ENCODE data around the gene CFAP45. TPM values are rescaled to one million over a fixed set of nuclear protein-coding genes. Genes with fewer than 3 reads are reported as not detected.
"Not testable (repeated sequence)": the region's sequence is repeated elsewhere in the genome, so short reads cannot be mapped to it uniquely, and the experiment has no call there.

Gene CFAP45
- total RNA-seq, 3 donors from 2014 or later (not counting 1 experiment from before 2014, with no cell fraction given) = 1.3 to 5.0 (median 1.6) TPM

- H3K36me3 Mint-ChIP-seq = no peaks in the 10 kb centered on the region
- peaks cover 29 to 34% of the 10 kb centered on the region in 2 donors for H3K4me1 Mint-ChIP-seq
- H3K4me3 Mint-ChIP-seq = no peak overlapping the region
- Histone ChIP-seq H3K9me3 (ENCODE audit: control insufficient read depth, insufficient read depth, low read length) (no peaks in the 10 kb centered on the region), H3K4me1 (ENCODE audit: control insufficient read depth, insufficient read depth, low read length) (peaks cover 29% of the 10 kb centered on the region), H3K27me3 (ENCODE audit: control insufficient read depth, insufficient read depth, low read length) (no peaks in the 10 kb centered on the region), H3K4me3 (ENCODE audit: low read length) (no peak overlapping the region), H3K27ac (ENCODE audit: low read length) (no peak overlapping the region), H3K36me3 (ENCODE audit: control insufficient read depth, insufficient read depth, low read length) (no peaks in the 10 kb centered on the region)
- no peak for TF ChIP-seq CTCF (IDR thresholded peaks at IDR 0.05)
- H3K9me3 Mint-ChIP-seq = no peaks in the 10 kb centered on the region
- WGBS (ENCODE audit: insufficient coverage) = 100% methylated on average over 1 of the region's 1 CpG
- peak overlapping the region; percentile 67 to 76 for H3K27ac Mint-ChIP-seq
- no peaks in the 10 kb centered on the region for H3K27me3 Mint-ChIP-seq (ENCODE audit: low read depth in 2 of 2)
- ATAC-seq = no peak
- DNase-seq = no peak
- intact Hi-C loops (cut with micrococcal nuclease) = no loop called here
These were observed 7.0 kb upstream of the CFAP45 start for GRCh38 chr1:159906960-159907359.

GRCh38 chr1:159904036-159904435 lies 4.1 kb upstream of the CFAP45 start:
- H3K27ac Mint-ChIP-seq = not testable (repeated sequence)
- WGBS (ENCODE audit: insufficient coverage) = 96% methylated on average over 3 of the region's 3 CpGs

GRCh38 chr1:159902541-159902940 lies 2.6 kb upstream of the CFAP45 start:
- no peak for ATAC-seq
- Mint-ChIP-seq H3K9me3 (no peaks in the 10 kb centered on the region), H3K36me3 (no peaks in the 10 kb centered on the region), H3K4me1 (peaks cover 11 to 16% of the 10 kb centered on the region in 2 donors), H3K27ac (no peak overlapping the region), H3K27me3 (ENCODE audit: low read depth in 2 of 2) (peaks cover 0 to 2% of the 10 kb centered on the region in 2 donors), H3K4me3 (no peak overlapping the region)
- Histone ChIP-seq H3K9me3 (ENCODE audit: control insufficient read depth, insufficient read depth, low read length) (no peaks in the 10 kb centered on the region), H3K4me3 (ENCODE audit: low read length) (no peak overlapping the region), H3K27me3 (ENCODE audit: control insufficient read depth, insufficient read depth, low read length) (no peaks in the 10 kb centered on the region), H3K36me3 (ENCODE audit: control insufficient read depth, insufficient read depth, low read length) (no peaks in the 10 kb centered on the region), H3K4me1 (ENCODE audit: control insufficient read depth, insufficient read depth, low read length) (peaks cover 9% of the 10 kb centered on the region), H3K27ac (ENCODE audit: low read length) (no peak overlapping the region)
- no peak for TF ChIP-seq CTCF (IDR thresholded peaks at IDR 0.05)
- no peak for DNase-seq
- intact Hi-C loops (cut with micrococcal nuclease) = no loop called here
- WGBS (ENCODE audit: insufficient coverage) = 97% methylated on average over 3 of the region's 3 CpGs

More at GRCh38 chr1:159904036-159904435, 4.1 kb upstream of the CFAP45 start:
- H3K9me3 Mint-ChIP-seq; H3K4me3 ChIP-seq (ENCODE audit: low read length); H3K4me1 ChIP-seq (ENCODE audit: control insufficient read depth, insufficient read depth, low read length); H3K27ac ChIP-seq (ENCODE audit: low read length); H3K36me3 Mint-ChIP-seq; H3K36me3 ChIP-seq (ENCODE audit: control insufficient read depth, insufficient read depth, low read length); DNase-seq; ATAC-seq; intact Hi-C loops (cut with micrococcal nuclease); H3K27me3 Mint-ChIP-seq (ENCODE audit: low read depth in 2 of 2); H3K4me3 Mint-ChIP-seq; H3K27me3 ChIP-seq (ENCODE audit: control insufficient read depth, insufficient read depth, low read length); H3K9me3 ChIP-seq (ENCODE audit: control insufficient read depth, insufficient read depth, low read length): not testable (repeated sequence)
- peaks cover 16 to 18% of the 10 kb centered on the region in 2 donors for H3K4me1 Mint-ChIP-seq

GRCh38 chr1:159900755-159901360 lies 893 bp upstream of the CFAP45 start:
- H3K36me3 Mint-ChIP-seq = no peaks in the 10 kb centered on the region
- 90% methylated on average over 2 of the region's 2 CpGs for WGBS (ENCODE audit: insufficient coverage)

GRCh38 chr1:159899634-159900033 lies 331 bp downstream of the CFAP45 start:
- DNase-seq; H3K9me3 Mint-ChIP-seq; intact Hi-C loops (cut with micrococcal nuclease); H3K27me3 Mint-ChIP-seq (ENCODE audit: low read depth in 2 of 2); H3K9me3 ChIP-seq (ENCODE audit: control insufficient read depth, insufficient read depth, low read length); H3K36me3 Mint-ChIP-seq; H3K27ac ChIP-seq (ENCODE audit: low read length); H3K4me3 ChIP-seq (ENCODE audit: low read length); H3K27me3 ChIP-seq (ENCODE audit: control insufficient read depth, insufficient read depth, low read length); ATAC-seq; H3K4me3 Mint-ChIP-seq; H3K36me3 ChIP-seq (ENCODE audit: control insufficient read depth, insufficient read depth, low read length): not testable (repeated sequence)
- 92% methylated on average over 14 of the region's 15 CpGs for WGBS (ENCODE audit: insufficient coverage)
- H3K27ac Mint-ChIP-seq = peak overlapping the region in 1 of 2 donors; percentile 91
- peaks cover 21% of the 10 kb centered on the region for H3K4me1 ChIP-seq (ENCODE audit: control insufficient read depth, insufficient read depth, low read length)
- H3K4me1 Mint-ChIP-seq = peaks cover 17 to 20% of the 10 kb centered on the region in 2 donors

More at GRCh38 chr1:159900755-159901360, 893 bp upstream of the CFAP45 start:
- Histone ChIP-seq H3K9me3 (ENCODE audit: control insufficient read depth, insufficient read depth, low read length) (no peaks in the 10 kb centered on the region), H3K36me3 (ENCODE audit: control insufficient read depth, insufficient read depth, low read length) (no peaks in the 10 kb centered on the region), H3K27me3 (ENCODE audit: control insufficient read depth, insufficient read depth, low read length) (no peaks in the 10 kb centered on the region), H3K27ac (ENCODE audit: low read length) (no peak overlapping the region), H3K4me3 (ENCODE audit: low read length) (no peak overlapping the region), H3K4me1 (ENCODE audit: control insufficient read depth, insufficient read depth, low read length) (peaks cover 21% of the 10 kb centered on the region)
- TF ChIP-seq CTCF (IDR thresholded peaks at IDR 0.05) = no peak
- Mint-ChIP-seq H3K4me1 (peaks cover 16 to 20% of the 10 kb centered on the region in 2 donors), H3K4me3 (no peak overlapping the region), H3K27ac (peak overlapping the region in 1 of 2 donors; percentile 27), H3K27me3 (ENCODE audit: low read depth in 2 of 2) (peaks cover 0 to 5% of the 10 kb centered on the region in 2 donors), H3K9me3 (no peaks in the 10 kb centered on the region)
- no peak for DNase-seq
- no peak for ATAC-seq
- intact Hi-C loops (cut with micrococcal nuclease) = no loop called here
